ENCODE results near the gene NGRN.

The NGRN gene

GRCh38 chr15:90265271-90266060, at the start of gene NGRN:
TSS of gene NGRN (plus strand) at chr15:90265672. CDS start at chr15:90265713, 41 bp downstream.
- DNase-seq, result peak; percentile 91

- DNase-seq, result no peak
Measured at GRCh38 chr15:90217671-90218394, 47.6 kb upstream of the NGRN start.

GRCh38 chr15:90219421-90220141, 45.9 kb upstream of the NGRN start:
- DNase-seq, result peak; percentile 38

- DNase-seq, result peak; percentile 83
Measured at GRCh38 chr15:90221246-90221900, 44.1 kb upstream of the NGRN start.

GRCh38 chr15:90222547-90222946, 42.9 kb upstream of the NGRN start:
- no peak for DNase-seq

- no peak for DNase-seq
Measured at GRCh38 chr15:90223441-90224165, 41.9 kb upstream of the NGRN start.

GRCh38 chr15:90225047-90225446, 40.4 kb upstream of the NGRN start:
- no peak for DNase-seq

- no peak for DNase-seq
Measured at GRCh38 chr15:90225504-90226234, 39.8 kb upstream of the NGRN start.

GRCh38 chr15:90227336-90227735, 38.1 kb upstream of the NGRN start:
- no peak for DNase-seq

- no peak for DNase-seq
Measured at GRCh38 chr15:90227816-90228772, 37.4 kb upstream of the NGRN start.

- DNase-seq, result no peak
Measured at GRCh38 chr15:90228960-90229359, 36.5 kb upstream of the NGRN start.

- DNase-seq, result no peak
Measured at GRCh38 chr15:90230071-90230494, 35.4 kb upstream of the NGRN start.

- no peak for DNase-seq
Measured at GRCh38 chr15:90230610-90231009, 34.9 kb upstream of the NGRN start.

- peak; percentile 41 for DNase-seq
Measured at GRCh38 chr15:90231028-90232017, 34.1 kb upstream of the NGRN start.

GRCh38 chr15:90232196-90232595, 33.3 kb upstream of the NGRN start:
- DNase-seq, result peak; percentile 39

- DNase-seq, result peak; percentile 64
Measured at GRCh38 chr15:90232941-90233386, 32.5 kb upstream of the NGRN start.

GRCh38 chr15:90233387-90234095, 31.9 kb upstream of the NGRN start, which contains the start of gene CIB1:
TSS of gene CIB1 (minus strand) at chr15:90233941. CDS start at chr15:90233885, 56 bp downstream.
- peak; percentile 97 for DNase-seq
